HEK293 (cell line): ENCODE results near the gene SART1.

ENCODE experiments used
- CTCF ChIA-PET: fragments of 350-600 bp; formaldehyde crosslinking; extraction: SDS; loops from one replicate; lab custom pipeline; 2021; ENCODE audit warnings: antibody characterized with exemption; lab: Yijun Ruan, JAX
- POLR2A ChIA-PET: fragments of 300-600 bp; formaldehyde crosslinking; extraction: SDS; loops from one replicate; lab custom pipeline; 2020; ENCODE audit warnings: antibody characterized with exemption, inconsistent platforms; lab: Yijun Ruan, JAX
- H3K27ac ChIP-seq: fragments of 200-500 bp; sonication (Bioruptor generic); 2 replicates; pipeline ENCODE4 v1.5.1; 2014; ENCODE audit warnings: low read depth, low read length, control low read depth, inconsistent platforms; ENCODE audit errors: extremely low read depth
- H3K36me3 ChIP-seq, 2 experiments: fragments of 200-500 bp in 1 of 2; sonication (Bioruptor generic) in 1 of 2; 1 replicate in 1 of 2; 2 replicates in 1 of 2; pipeline ENCODE4 v1.5.1; 2014 to 2017; ENCODE audit warnings: inconsistent platforms in 2 of 2, low read length in 2 of 2; ENCODE audit not compliant: control insufficient read depth in 2 of 2, insufficient read depth in 1 of 2
- H3K4me1 ChIP-seq: fragments of 200-500 bp; sonication (Bioruptor generic); 2 replicates; pipeline ENCODE4 v1.5.1; 2014; ENCODE audit warnings: mild to moderate bottlenecking, low read length, inconsistent platforms; ENCODE audit not compliant: control insufficient read depth, insufficient read depth
- H3K4me3 ChIP-seq: 2 replicates; pipeline ENCODE4 v1.5.1; 2011; ENCODE audit warnings: low read depth, mild to moderate bottlenecking, control low read depth, low read length, moderate library complexity
- H3K9me3 ChIP-seq: fragments of 200-500 bp; sonication (Bioruptor generic); 2 replicates; pipeline ENCODE4 v1.5.1; 2014; ENCODE audit warnings: low read depth, low read length, inconsistent platforms; ENCODE audit not compliant: control insufficient read depth, insufficient read depth
- ATF2 ChIP-seq: fragments of 450-650 bp; formaldehyde crosslinking; IDR thresholded peaks from 2 replicates; pipeline ENCODE4 v1.5.1; 2016; ENCODE audit warnings: missing biosample characterization, missing genetic modification characterization, low read depth
- GFI1B ChIP-seq: fragments of 450-650 bp; formaldehyde crosslinking; IDR thresholded peaks from 2 replicates; pipeline ENCODE4 v1.5.1; 2016; ENCODE audit warnings: missing biosample characterization, missing genetic modification characterization
- GLI4 ChIP-seq: fragments of 450-650 bp; formaldehyde crosslinking; IDR thresholded peaks from 2 replicates; pipeline ENCODE4 v1.5.1; 2016; ENCODE audit warnings: missing biosample characterization, missing genetic modification characterization
- KLF8 ChIP-seq: fragments of 450-650 bp; formaldehyde crosslinking; IDR thresholded peaks from 2 replicates; pipeline ENCODE4 v1.5.1; 2016; ENCODE audit warnings: missing biosample characterization, missing genetic modification characterization
- RBAK ChIP-seq: fragments of 450-650 bp; formaldehyde crosslinking; IDR thresholded peaks from 2 replicates; pipeline ENCODE4 v1.5.1; 2016; ENCODE audit warnings: missing biosample characterization, missing genetic modification characterization
- SP2 ChIP-seq: fragments of 450-650 bp; formaldehyde crosslinking; IDR thresholded peaks from 2 replicates; pipeline ENCODE4 v1.5.1; 2016; ENCODE audit warnings: missing biosample characterization, missing genetic modification characterization
- ZBTB11 ChIP-seq: fragments of 450-650 bp; formaldehyde crosslinking; conservative IDR thresholded peaks from 2 replicates; pipeline ENCODE4 v1.5.1; 2016; ENCODE audit warnings: low read depth, missing biosample characterization, missing genetic modification characterization
- ZEB2 ChIP-seq: fragments of 450-650 bp; formaldehyde crosslinking; IDR thresholded peaks from 2 replicates; pipeline ENCODE4 v1.5.1; 2016; ENCODE audit warnings: missing biosample characterization, missing genetic modification characterization
- ZFHX2 ChIP-seq: fragments of 450-650 bp; formaldehyde crosslinking; conservative IDR thresholded peaks from 2 replicates; pipeline ENCODE4 v1.5.1; 2016; ENCODE audit warnings: missing biosample characterization, missing genetic modification characterization
- ZNF10 ChIP-seq: fragments of 450-650 bp; formaldehyde crosslinking; IDR thresholded peaks from 2 replicates; pipeline ENCODE4 v1.5.1; 2017; ENCODE audit warnings: missing biosample characterization, missing genetic modification characterization
- ZNF133 ChIP-seq: fragments of 450-650 bp; formaldehyde crosslinking; IDR thresholded peaks from 2 replicates; pipeline ENCODE4 v1.5.1; 2016; ENCODE audit warnings: missing biosample characterization, missing genetic modification characterization
- ZNF155 ChIP-seq: fragments of 450-650 bp; formaldehyde crosslinking; IDR thresholded peaks from 2 replicates; pipeline ENCODE4 v1.5.1; 2016; ENCODE audit warnings: missing biosample characterization, missing genetic modification characterization
- ZNF202 ChIP-seq: fragments of 450-650 bp; formaldehyde crosslinking; IDR thresholded peaks from 2 replicates; pipeline ENCODE4 v1.5.1; 2016; ENCODE audit warnings: missing biosample characterization, missing genetic modification characterization, borderline replicate concordance
- ZNF239 ChIP-seq: fragments of 450-650 bp; formaldehyde crosslinking; IDR thresholded peaks from 2 replicates; pipeline ENCODE4 v1.5.1; 2016; ENCODE audit warnings: missing biosample characterization, missing genetic modification characterization
- ZNF280D ChIP-seq: fragments of 450-650 bp; formaldehyde crosslinking; IDR thresholded peaks from 2 replicates; pipeline ENCODE4 v1.5.1; 2016; ENCODE audit warnings: missing biosample characterization, missing genetic modification characterization
- ZNF362 ChIP-seq: fragments of 450-650 bp; formaldehyde crosslinking; IDR thresholded peaks from 2 replicates; pipeline ENCODE4 v1.5.1; 2016; ENCODE audit warnings: missing biosample characterization, missing genetic modification characterization
- ZNF37A ChIP-seq: fragments of 450-650 bp; IDR thresholded peaks from 2 replicates; pipeline ENCODE4 v1.5.1; 2018; ENCODE audit warnings: missing biosample characterization, missing genetic modification characterization
- ZNF423 ChIP-seq: fragments of 450-650 bp; formaldehyde crosslinking; IDR thresholded peaks from 2 replicates; pipeline ENCODE4 v1.5.1; 2016; ENCODE audit warnings: missing biosample characterization, missing genetic modification characterization
- ZNF555 ChIP-seq: fragments of 450-650 bp; formaldehyde crosslinking; conservative IDR thresholded peaks from 2 replicates; pipeline ENCODE4 v1.5.1; 2017; ENCODE audit warnings: missing biosample characterization, mild to moderate bottlenecking, missing genetic modification characterization, inconsistent platforms
- ZNF561 ChIP-seq: fragments of 450-650 bp; IDR thresholded peaks from 2 replicates; pipeline ENCODE4 v1.5.1; 2018; ENCODE audit warnings: missing biosample characterization, missing genetic modification characterization, borderline replicate concordance
- ZNF645 ChIP-seq: fragments of 450-650 bp; formaldehyde crosslinking; IDR thresholded peaks from 2 replicates; pipeline ENCODE4; 2016; ENCODE audit warnings: missing biosample characterization, missing genetic modification characterization
- ZNF658 ChIP-seq: fragments of 450-650 bp; formaldehyde crosslinking; IDR thresholded peaks from 2 replicates; pipeline ENCODE4; 2016; ENCODE audit warnings: missing biosample characterization, missing genetic modification characterization
- ZNF692 ChIP-seq: fragments of 450-650 bp; formaldehyde crosslinking; IDR thresholded peaks from 2 replicates; pipeline ENCODE4 v1.5.1; 2016; ENCODE audit warnings: missing biosample characterization, missing genetic modification characterization
- ZNF776 ChIP-seq: fragments of 450-650 bp; formaldehyde crosslinking; IDR thresholded peaks from 2 replicates; pipeline ENCODE4 v1.5.0; 2017; ENCODE audit warnings: missing biosample characterization, missing genetic modification characterization, borderline replicate concordance

SART1 gene

GRCh38 chr11:65964906-65965305, 3.4 kb downstream of the SART1 start (continued):
- no peak for TF ChIP-seq ZNF280D
- no peak for TF ChIP-seq ZNF561 (tag by site-specific recombination)
- TF ChIP-seq ZNF658, result no peak
- no peak for TF ChIP-seq GFI1B (tag by site-specific recombination)
- no peak for TF ChIP-seq RBAK (tag by site-specific recombination)
- TF ChIP-seq SP2 (tag by site-specific recombination), result no peak
- TF ChIP-seq ZNF555 (tag by site-specific recombination), result no peak
- TF ChIP-seq ATF2, result no peak

- ChIA-PET POLR2A (no interaction called here), CTCF (interaction anchor here (0.6 to 1.1 kb wide), 2 partner anchors 19 to 80 kb away, joined by 3 read pairs; no protein-coding TSS in a partner anchor)
- H3K4me1 ChIP-seq, result no peaks in the 10 kb centered on the region
- no peak overlapping the region for H3K4me3 ChIP-seq
- H3K9me3 ChIP-seq, result no peaks in the 10 kb centered on the region
- no peak overlapping the region for H3K27ac ChIP-seq
- H3K36me3 ChIP-seq, result peaks cover 0 to 69% of the 10 kb centered on the region in 2 experiments; a peak in 2 of 3 replicates
- TF ChIP-seq ZNF692 (tag by site-specific recombination) (no peak), ZNF10 (no peak), ZNF37A (tag by site-specific recombination) (no peak), KLF8 (tag by site-specific recombination) (no peak), ZNF155 (tag by site-specific recombination) (no peak), ZNF423 (tag by site-specific recombination) (no peak), ZNF362 (no peak), ZNF239 (tag by site-specific recombination) (no peak), ZNF645 (tag by site-specific recombination) (no peak), ZNF776 (tag by site-specific recombination) (no peak), ZFHX2 (no peak), ZBTB11 (tag by site-specific recombination) (no peak), ZNF133 (no peak), ZNF202 (tag by site-specific recombination) (no peak), ZEB2 (no peak), GLI4 (no peak)
Measured at GRCh38 chr11:65965986-65966762, 4.6 kb downstream of the SART1 start.
